ENCODE data around the gene CLNS1A. TPM values are rescaled to one million over a fixed set of nuclear protein-coding genes. Genes with fewer than 3 reads are reported as not detected.

CLNS1A gene
- total and polyA plus RNA-seq, 9 of the 15 experiments (the other 6 are each of a cell fraction or from before 2014, with no cell fraction given): 146 to 472 (median 345) TPM

- TF ChIP-seq ZNF639 (CRISPR knock-in tag; conservative IDR thresholded peaks at IDR 0.05 in 1 of 2, IDR thresholded peaks at IDR 0.05 in 1 of 2): peak in 1 of 2 experiments; percentile 44; a peak in 1 of 4 replicates
- no peak for TF ChIP-seq ID3 (CRISPR knock-in tag; IDR thresholded peaks at IDR 0.05)
- TF ChIP-seq ID3 (tag; IDR thresholded peaks at IDR 0.05): peak; percentile 95
- TF ChIP-seq ETS2 (tag; IDR thresholded peaks at IDR 0.05; ENCODE audit: borderline replicate concordance, poor library complexity, severe bottlenecking): peak; percentile 55
- TF ChIP-seq ZNF583 (CRISPR knock-in tag; IDR thresholded peaks at IDR 0.05): peak; percentile 89
- no peak for TF ChIP-seq FOXO4 (CRISPR knock-in tag; IDR thresholded peaks at IDR 0.05)
- TF ChIP-seq ZNF143 (CRISPR knock-in tag; IDR thresholded peaks at IDR 0.05): no peak
- TF ChIP-seq DDX20 (tag; IDR thresholded peaks at IDR 0.05; ENCODE audit: low read depth): peak; percentile 92
- TF ChIP-seq ATF3 (IDR thresholded peaks at IDR 0.05): no peak
- 0 out of 2 replicates have a peak, but pooled peaks have one; percentile 36 for TF ChIP-seq ATF3 (CRISPR knock-in tag; conservative IDR thresholded peaks at IDR 0.05)
- no peak for TF ChIP-seq SIRT6 (IDR thresholded peaks at IDR 0.05; ENCODE audit: low read depth, low read length)
- TF ChIP-seq SMAD2 (IDR thresholded peaks at IDR 0.05; ENCODE audit: low read depth, low read length): no peak
- no peak for TF ChIP-seq BRF2 (IDR thresholded peaks at IDR 0.05; ENCODE audit: borderline replicate concordance, insufficient read depth, insufficient read length)
- TF ChIP-seq ZNF23 (CRISPR knock-in tag; IDR thresholded peaks at IDR 0.05): no peak
- TF ChIP-seq ZNF449 (CRISPR knock-in tag; IDR thresholded peaks at IDR 0.05): peak; percentile 81; the same call in 1 of the 2 replicates
These were observed 7.3 kb upstream of the CLNS1A start (continued) for GRCh38 chr11:77644887-77645286.

All from K562 (cell line).